GM18909 (cell line): ENCODE results near the gene GYG2.
"Not testable (repeated sequence)": the region's sequence is repeated elsewhere in the genome, so short reads cannot be mapped to it uniquely, and the experiment has no call there.

Experiments used
- ATAC-seq: cut with Tn5 transposase; IDR thresholded peaks from one replicate; pipeline ENCODE4 v1.9.1; 2021; ENCODE audit warnings: mild to moderate bottlenecking; ENCODE audit not compliant: unreplicated experiment, poor library complexity

The GYG2 gene

DNA sequence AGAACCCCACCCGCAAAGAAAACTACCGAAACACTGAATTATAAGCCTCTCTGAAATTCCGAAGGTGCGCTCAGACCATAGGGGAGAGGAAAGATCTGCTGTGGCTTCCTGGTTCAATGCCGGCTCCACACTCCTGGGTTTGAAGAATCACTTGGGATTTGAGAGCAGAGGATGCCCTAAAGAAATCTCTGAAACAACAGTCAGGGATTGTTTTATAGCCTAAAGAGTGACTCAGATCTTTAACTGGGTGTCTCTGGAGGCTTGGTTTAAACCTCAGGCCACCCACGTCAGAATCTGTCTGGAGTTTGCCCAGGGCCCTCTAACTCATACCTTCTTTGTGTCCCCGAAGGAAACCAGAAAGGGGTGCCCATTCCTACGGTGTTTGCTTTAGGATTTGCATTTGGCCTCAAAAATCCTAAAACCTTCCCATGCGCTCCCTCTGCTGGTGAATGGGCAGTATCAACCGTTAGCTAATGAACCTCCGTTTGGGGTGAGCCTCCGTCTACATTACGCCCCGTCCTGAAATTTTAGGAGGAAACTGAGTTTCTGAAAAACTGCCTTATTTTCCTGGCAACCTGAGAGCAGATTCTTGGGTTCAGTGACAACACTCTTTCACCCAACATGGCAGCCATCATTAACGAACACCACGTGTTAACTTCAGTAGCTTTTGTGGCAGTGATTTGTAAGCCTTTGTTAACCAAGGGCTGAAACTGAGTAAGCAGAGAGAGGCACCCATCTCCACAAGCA lies 16.4 kb upstream of the GYG2 start:
- not testable (repeated sequence) for ATAC-seq

DNA sequence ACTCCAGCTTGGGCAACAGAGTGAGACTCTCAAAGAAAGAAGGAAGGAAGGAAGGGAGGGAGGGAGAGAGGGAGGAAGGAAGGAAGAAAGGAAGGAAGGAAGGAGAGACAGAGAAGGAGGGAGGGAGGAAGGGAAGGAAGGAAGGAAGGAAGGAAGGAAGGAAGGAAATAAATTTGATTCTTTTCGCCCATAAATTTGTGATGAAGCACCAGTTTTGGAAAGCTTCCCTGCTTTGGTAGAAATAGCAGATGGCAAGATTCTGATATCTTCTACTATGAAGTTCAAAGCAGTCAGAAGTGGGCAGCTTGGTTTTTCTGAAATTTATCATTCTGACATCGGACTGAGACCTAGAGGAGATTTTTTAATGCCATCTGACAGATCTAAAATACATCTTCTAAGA lies 11.7 kb upstream of the GYG2 start:
- no peak for ATAC-seq

DNA sequence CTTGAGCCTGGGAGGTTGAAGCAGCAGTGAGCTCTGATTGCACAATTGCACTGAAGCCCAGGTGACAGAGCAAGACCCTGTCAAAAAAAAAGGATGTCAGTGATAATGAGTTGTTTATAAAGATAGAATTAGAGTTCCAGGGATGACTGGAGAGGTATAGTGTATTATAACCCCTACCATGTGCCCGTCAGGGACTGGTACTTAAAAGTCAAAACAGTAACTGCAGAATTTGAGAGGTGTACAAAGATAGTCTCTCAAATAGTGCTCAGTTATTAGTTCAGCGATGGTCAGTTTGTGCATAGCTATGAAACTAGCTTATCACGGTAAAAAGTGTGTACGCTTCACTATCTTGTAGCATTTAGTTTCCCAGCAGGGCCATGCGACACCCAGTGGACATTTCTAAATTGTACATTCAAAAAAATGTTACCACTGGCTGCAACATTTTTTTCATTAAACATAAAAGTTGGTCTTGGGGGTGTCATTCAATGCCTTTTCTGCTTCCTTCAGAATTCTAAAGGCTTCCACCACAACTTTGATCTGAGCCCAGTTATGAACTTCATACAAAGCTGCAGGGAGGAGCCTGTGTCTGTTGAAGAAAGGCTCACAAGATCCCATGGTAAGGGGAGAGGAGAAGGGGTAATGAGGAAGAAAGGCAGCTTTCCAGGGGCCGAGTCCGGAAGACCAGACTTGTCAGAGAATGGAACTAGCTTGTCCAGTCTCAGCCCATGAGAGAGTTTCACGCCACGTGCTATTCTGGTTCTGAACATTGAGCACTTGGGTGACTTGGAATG lies 9.2 kb upstream of the GYG2 start:
- ATAC-seq, result no peak

DNA sequence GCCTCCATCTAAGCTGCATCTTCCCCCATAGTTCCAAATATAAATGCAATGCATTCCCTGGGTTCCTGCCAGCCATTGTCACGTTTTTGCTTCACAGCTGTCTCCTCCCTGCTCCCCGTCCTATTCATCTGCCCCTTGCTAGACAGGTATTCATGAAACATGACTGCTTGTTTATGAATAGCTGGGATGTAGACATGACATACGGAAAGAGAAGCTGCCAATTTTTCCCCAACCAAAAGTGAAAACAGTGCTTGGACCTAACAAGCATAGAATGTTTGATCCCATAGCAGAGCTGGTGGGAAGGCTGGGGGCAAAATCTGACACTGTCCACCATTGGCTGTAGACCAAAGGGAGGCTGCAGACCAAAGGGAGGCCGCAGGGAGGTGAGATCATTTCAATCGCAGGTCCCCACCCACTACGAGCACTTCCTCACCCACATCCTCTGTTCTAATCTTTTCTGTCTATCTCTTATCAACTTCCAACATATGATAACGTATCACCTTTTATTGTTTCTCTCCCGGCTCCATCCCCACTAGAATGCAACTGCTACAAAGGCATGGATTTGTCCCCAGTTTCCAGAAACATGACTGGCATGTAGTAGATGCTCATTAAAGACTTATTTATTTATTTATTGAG lies 8.5 kb upstream of the GYG2 start:
- ATAC-seq, result no peak

DNA sequence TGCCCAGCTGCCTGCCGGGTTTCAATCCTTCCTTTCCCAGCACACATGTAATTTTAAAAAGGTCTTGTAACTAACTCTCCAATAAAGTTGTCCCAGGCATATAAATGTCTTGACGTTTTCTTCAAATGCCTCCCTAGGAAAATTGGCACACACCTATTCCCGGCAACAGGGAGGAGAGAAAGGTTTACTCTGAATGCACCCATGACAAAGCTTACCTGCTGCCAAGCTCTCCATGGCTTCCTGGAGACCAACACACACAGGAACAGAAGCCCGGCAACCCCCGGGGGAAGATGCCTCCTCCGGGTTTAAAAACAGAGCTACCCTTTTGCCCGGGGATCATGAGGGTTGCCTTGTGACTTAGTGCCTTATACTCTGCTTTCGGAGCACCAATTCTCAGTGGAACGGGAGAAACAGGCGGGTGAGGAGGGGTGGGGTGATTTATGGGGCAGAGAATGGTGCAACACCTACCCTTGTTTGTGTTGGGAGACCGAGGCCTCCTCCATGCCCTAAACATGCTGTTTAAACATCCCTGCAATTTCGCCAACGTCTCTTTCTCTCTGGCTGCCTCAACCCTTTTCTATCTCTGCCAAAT lies 4.8 kb upstream of the GYG2 start:
- ATAC-seq, result no peak

DNA sequence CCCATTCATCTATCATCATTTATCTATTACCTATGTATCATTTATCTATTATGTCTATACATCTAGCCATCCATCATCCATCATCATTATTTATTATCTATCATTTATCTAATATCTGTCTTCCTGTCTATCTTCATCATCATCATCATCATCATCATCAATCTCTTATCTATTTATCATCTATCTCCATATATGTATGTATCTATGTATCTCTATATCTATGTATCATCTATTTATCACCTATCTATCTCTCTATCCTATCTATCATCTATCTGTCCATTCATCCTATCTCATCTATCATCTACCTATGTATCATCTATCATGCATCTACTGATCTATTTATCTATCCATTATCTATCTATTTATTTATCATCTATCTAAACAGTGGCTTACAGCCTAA lies 3.8 kb upstream of the GYG2 start:
- no peak for ATAC-seq

DNA sequence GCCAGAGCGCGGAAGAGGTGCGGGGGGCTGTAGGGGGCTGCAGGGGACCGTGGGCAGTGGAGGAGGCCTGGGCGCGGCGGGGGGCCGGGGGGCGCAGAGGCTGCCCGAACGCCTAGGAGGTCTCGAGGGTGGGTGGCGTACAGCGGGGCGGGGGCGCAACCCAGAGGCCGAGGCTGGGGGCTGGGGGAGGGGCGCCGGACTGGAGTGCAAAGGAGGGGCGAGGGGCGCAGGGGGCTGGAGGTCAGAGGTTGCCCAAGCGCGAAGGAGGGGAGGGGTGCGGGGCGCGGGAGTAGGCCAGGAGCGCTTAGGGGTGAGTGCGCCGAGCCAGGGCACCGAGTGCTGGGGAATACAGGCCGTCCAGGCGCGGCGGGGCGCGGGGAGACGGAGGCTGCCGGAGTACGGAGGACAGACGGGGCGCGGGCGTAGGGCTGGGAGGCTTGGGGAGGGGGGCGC lies 255 bp downstream of the GYG2 start:
- ATAC-seq, result no peak

DNA sequence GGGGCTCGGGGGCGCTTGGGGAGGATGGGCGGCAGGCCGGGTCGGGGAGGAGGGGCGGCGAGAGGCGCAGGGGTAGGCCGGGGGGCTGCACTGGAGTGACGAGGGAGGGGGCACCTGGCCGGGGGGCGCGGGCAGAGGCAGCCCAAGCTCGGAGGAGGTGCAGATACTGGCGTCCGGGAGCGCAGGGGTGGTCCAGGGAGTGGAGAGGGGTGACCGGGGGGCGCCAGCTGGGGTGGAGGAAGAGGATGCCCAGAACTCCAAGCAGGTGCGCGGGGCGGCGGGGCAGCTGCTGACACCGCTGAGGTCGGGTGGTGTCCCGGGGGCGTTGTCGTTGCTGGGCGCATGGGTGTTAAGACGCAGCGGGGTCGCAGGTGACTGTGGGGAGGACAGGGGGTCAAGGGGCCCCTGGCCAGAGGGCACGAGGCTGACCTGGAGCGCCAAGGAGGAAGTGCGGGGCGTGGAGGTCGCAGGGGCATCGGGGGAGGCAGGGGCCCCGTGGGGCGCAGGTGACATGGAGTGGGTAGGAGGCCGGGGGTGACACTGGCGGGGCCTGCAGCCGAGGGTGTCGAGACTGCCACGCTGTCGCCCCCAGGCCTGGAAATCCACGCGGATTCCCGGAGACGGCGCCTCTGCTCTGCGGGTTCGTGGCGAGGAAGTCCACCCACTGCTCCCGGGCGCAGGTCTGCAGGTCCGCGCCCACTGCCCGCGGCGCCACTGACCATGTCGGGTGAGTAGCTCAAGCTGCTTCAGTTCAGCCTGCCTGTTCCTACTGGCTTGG lies 928 bp downstream of the GYG2 start:
- ATAC-seq, result no peak

DNA sequence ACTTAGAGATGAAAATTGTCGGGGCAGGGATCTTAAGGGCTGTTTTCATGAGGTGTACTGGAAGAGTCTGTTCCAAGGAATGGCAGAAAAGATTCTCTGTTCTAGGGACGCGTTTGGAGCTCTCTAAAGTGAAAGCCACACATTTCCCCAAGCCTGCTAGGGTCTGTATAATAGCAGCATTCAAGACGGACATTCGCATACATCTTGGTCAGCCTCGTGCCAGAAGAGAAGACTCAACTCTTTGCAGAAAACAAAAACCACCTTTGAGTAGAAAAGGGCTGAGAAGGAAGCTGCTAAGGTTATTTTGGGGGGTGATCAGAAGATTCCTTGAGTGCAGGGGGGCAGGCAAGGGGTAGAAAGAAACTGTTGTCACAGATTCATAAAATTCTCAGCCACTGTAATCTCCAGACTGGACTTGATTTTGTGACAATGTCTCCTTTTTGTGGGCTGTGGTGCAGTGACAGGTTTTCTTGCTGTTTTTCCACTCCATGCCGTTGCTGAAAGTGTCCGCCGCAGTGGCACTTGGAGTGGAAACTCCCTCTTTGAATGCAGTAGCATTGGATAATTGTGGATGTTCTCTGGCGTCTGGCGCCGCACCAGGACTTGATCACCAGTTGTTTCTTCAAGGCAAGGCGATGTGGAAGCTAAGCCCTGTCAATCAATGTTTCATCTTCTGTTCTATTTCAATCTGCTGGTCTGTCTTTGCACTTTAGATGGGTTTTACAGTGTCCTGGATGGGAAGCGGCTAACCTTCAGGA lies 2.9 kb downstream of the GYG2 start:
- ATAC-seq, result no peak

DNA sequence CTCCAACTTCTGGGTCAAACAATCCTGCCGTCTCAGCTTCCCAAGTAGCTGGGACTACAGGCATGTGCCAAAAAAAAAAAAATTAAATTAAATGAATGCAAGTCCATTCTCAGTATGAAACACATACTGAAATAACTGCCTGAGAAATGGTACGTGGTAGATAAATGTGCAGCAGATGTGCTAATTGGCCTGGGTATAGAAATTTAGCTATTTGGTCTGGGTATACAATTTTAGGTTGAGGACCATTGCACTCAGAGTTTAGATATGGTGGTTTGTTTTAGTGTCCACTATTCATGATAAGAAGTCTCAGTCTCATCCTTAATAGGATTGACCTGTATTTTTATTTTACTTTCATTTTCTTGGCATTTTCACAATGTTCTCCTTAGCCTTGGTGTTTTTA lies 9.2 kb downstream of the GYG2 start:
- ATAC-seq, result no peak

DNA sequence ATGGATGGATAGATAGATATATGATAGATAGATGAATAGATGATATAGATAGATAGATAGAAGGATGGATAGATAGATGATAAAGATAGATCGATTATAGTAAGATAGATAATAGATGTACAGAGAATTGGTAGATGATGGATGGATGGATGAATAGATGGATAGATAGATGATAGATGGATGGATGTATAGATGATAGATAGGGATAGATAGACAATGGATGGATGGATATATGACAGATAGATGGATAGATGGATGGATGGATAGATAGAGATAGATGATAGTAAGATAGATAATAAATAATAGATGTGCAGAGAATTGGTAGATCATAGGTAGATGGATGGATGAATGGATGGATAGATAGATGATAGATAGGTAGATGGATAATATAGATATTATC lies 12.2 kb downstream of the GYG2 start:
- no peak for ATAC-seq

DNA sequence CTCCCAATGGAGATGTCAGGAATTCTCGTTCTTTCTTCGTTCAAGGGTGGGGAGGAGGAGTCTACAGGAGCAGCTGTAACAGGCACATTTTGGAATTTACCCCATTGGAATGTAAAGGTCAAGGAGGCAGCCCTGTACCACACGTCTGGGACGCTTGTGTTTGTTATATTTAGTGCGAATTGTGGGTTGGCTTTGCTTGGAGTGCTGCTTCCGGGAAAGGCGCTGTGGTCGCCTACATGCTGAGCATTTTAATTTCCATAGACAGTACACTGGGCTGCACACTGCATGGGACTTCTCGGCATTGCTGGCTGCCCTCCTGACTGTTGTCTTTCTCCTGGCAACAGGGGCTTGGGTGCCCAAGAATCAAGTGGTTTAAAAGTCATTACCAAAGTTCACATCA lies 12.8 kb downstream of the GYG2 start:
- ATAC-seq, result no peak

DNA sequence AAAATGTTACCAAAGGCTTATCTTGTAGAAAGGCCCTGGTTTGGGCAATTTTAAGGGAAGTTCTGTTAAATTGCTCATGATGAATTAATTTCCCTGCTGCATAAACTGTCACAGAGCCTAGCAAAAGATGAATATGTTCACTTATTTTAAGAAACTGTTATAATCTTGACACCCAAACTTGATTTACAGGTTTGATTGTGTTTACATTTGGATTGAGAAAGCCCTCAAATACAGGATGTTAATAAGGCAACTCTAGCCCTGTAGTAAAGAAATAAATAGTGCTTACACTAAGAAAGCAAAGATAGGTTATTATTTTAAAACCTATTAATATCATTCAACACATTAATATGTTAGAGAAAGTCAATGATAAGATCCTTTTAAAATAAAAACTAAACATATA lies 18.3 kb downstream of the GYG2 start:
- ATAC-seq, result no peak

DNA sequence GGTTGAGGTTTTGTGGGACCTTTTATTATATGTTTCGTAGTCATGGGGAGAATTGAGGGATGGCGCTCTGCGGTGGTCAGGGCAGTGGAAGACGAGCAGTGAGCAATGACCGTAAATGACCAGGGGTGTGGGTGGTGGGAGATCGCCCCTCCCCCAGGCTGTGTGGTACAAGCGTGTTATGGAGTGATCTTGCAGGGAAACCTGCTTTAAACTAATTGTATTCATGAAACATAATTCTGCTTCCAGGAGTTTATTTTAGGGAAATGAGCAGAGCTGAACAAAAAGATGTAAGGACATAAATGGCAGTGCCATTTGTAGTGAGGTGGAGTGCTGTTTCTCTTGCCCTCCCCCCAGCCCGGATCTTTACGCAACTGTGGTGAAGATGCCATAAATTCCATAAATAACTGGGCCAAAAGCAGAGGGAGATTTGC lies 20.2 kb downstream of the GYG2 start:
- no peak for ATAC-seq

DNA sequence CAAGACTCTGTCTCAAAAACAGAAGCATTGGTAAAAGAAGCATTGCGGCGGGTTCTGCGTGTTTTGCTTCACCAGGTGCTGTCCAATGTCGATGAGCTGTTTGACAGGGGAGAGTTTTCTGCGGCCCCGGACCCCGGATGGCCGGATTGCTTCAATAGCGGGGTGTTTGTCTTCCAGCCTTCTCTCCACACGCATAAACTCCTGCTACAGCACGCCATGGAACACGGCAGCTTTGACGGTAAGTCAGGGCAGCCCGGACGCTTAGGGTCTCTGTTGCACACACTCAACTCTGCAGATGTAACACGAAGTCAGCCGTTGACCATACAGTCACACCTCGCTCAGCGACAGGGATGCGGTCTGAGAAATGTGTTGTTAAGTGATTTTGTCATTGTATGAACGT lies 26.2 kb downstream of the GYG2 start:
- no peak for ATAC-seq

DNA sequence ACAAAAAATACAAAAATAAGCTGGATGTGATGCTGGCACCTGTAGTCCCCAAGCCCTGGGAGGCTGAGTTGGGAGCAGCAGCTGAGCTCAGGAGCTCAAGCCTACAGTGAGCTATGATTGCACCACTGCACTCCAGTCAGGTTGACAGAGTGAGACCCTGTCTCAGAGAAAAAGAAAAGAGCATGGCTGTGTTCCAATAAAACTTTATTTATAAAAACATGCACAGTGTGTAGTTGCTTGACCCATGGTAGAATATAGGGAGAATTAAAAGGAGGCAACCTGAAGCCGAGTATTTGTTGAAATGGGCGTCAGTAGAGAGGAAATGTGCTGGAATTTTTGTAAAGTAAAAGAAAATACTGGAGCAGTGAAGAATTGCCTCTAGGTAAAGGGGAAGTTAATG lies 27.0 kb downstream of the GYG2 start:
- ATAC-seq, result no peak

DNA sequence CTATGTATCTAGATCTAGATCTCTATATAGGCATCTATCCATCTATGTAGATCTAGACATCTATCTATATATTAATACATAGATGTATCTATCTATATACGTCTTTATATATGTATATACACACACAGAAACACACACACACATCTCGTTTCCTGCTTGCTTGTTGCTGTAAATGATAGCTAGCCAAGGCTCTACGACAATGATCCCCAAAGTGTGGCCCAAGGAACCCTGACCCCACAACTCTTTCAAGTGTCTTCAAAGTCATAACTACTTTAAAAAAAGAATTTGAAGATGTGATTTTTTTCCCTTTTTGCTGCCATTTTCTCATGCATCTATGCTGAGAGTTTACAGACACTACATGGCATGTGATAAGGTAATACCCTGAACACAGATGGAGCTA lies 28.8 kb downstream of the GYG2 start:
- ATAC-seq, result no peak

DNA sequence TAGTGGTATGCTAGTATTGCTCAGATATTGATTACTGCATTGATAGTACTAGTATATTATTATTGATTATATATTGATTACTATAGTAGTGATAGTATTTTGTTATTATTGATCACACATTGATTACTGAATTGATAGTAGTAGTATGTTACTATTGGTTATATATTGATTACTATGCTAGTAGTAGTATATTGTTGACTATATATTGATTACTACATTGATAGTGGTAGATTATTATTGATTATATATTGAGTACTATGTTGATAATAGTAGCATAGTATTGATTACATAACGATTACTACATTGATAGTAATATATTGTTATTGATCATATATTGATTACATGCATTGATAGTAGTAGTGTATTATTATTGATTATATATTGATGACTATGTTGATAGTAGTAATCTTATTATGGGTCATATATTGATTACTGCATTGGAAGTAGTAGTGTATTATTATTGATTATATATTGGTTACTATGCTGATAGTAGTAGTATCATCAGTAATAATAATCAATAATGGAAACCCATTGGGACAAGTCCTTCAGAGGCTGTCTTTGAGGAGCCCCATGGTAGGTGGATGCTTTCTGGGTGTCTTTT lies 30.6 kb downstream of the GYG2 start:
- ATAC-seq, result no peak

DNA sequence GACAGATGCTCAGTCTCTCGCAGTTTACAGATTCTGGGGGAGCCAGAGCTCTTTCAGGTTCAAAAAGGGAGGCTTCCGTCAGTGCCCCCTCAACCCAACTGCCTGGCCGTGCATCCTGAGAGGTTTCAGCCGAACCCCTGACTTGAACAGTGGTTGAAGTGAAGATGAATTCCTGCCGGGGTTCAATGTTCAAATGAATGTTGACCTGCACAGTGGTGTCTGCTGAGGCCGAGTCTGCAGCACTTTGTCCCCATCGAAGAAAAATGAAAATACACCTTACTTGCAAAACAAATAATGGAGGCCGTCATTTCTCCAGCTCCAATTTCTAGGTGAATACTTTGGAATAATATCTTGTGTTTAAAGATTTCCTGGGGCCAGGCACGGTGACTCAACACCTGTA lies 33.7 kb downstream of the GYG2 start:
- ATAC-seq, result no peak
